ENCODE results near the gene GOLGA6L10. TPM values are rescaled to one million over a fixed set of nuclear protein-coding genes. Genes with fewer than 3 reads are reported as not detected.
"Not testable (repeated sequence)": the region's sequence is repeated elsewhere in the genome, so short reads cannot be mapped to it uniquely, and the experiment has no call there.

GOLGA6L10 gene
- total RNA-seq, 8 experiments from 2014 or later, result 0.41 to 3.0 (median 1.3) TPM; not detected in 1

- WGBS, 10 experiments, result no CpG with 5 or more reads among the region's 10 CpGs
- ATAC-seq (replicated peaks in 6 of 8); H3K4me3 ChIP-seq; H3K4me1 ChIP-seq (replicated peaks in 1 of 2); in situ Hi-C loops (cut with MboI; ENCODE audit: low pct_unique_long_range_greater_than_20kb in 2 of 9, low sequenced_read_pairs in 9 of 9, unreplicated experiment in 9 of 9); H3K27ac ChIP-seq: not testable (repeated sequence)
These were observed 26.8 kb downstream of the GOLGA6L10 start for GRCh38 chr15:82322488-82322887.

DNA sequence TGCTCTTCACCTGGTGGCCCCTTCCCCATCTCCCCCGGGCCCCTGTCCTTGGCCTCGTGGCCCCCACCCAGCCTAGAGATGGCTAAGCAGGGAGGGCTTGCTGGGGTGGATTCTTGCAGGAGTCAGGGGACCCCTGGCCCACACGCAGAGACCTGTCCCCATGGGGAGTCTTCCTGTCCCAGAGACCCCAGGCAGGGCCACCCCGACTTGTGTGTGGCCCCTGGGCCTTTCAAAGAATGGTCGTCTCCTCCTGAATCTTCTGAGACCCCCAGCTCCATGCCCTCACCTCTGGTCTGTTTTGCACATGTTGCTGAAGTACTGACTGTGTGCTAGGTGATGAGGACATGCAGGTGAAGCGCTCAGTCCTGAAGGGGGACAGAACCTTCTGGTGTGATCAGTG lies 28.4 kb downstream of the GOLGA6L10 start:
- H3K4me1 ChIP-seq (replicated peaks in 1 of 2); H3K27ac ChIP-seq; ATAC-seq (replicated peaks in 6 of 8); H3K4me3 ChIP-seq; in situ Hi-C loops (cut with MboI; ENCODE audit: low pct_unique_long_range_greater_than_20kb in 2 of 9, low sequenced_read_pairs in 9 of 9, unreplicated experiment in 9 of 9): not testable (repeated sequence)
- no CpG with 5 or more reads among the region's 6 CpGs for WGBS, 10 experiments

- ATAC-seq (replicated peaks in 6 of 8); H3K4me3 ChIP-seq; H3K27ac ChIP-seq; in situ Hi-C loops (cut with MboI; ENCODE audit: low pct_unique_long_range_greater_than_20kb in 2 of 9, low sequenced_read_pairs in 9 of 9, unreplicated experiment in 9 of 9); H3K4me1 ChIP-seq (replicated peaks in 1 of 2): not testable (repeated sequence)
- no CpG with 5 or more reads among the region's 19 CpGs for WGBS, 10 experiments
These were observed 29.6 kb downstream of the GOLGA6L10 start for GRCh38 chr15:82319522-82320278.

- H3K4me1 ChIP-seq (replicated peaks in 1 of 2); H3K27ac ChIP-seq; in situ Hi-C loops (cut with MboI; ENCODE audit: low pct_unique_long_range_greater_than_20kb in 2 of 9, low sequenced_read_pairs in 9 of 9, unreplicated experiment in 9 of 9); H3K4me3 ChIP-seq; ATAC-seq (replicated peaks in 6 of 8): not testable (repeated sequence)
- WGBS, 10 experiments, result 100% methylated on average over 2 of the region's 8 CpGs; no CpG with 5 or more reads in 9 of the 10 experiments
These were observed 31.0 kb downstream of the GOLGA6L10 start for GRCh38 chr15:82318281-82318680.

- H3K4me1 ChIP-seq (replicated peaks in 1 of 2); H3K4me3 ChIP-seq; ATAC-seq (replicated peaks in 6 of 8); in situ Hi-C loops (cut with MboI; ENCODE audit: low pct_unique_long_range_greater_than_20kb in 2 of 9, low sequenced_read_pairs in 9 of 9, unreplicated experiment in 9 of 9); H3K27ac ChIP-seq: not testable (repeated sequence)
- 84 to 100% (median 92%) methylated on average over 1 to 4 of the region's 7 CpGs; no CpG with 5 or more reads in 6 of the 10 experiments for WGBS, 10 experiments
These were observed 31.8 kb downstream of the GOLGA6L10 start for GRCh38 chr15:82317516-82317915.

DNA sequence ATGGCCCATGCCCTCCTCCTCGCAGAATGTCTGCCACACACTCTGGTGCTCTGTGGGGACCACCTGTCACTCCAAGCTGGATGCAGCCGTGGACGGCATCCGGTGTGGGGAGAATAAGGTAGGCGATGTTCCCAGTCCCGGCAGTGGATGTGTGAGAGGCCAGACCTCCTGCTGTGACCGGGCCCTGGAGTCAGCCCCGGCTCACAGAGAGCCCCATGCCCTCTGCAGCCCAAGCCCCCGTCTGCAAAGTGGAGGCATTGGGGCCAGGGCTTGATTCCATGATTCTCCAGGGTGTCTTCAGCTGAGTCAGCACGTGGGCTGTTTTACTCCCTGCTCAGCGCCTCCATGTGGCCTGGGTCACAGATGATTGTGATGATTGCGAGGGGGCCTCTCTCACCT lies 32.2 kb downstream of the GOLGA6L10 start:
- H3K4me1 ChIP-seq (replicated peaks in 1 of 2), result no peaks in the 10 kb centered on the region
- in situ Hi-C loops (cut with MboI; ENCODE audit: low pct_unique_long_range_greater_than_20kb in 2 of 9, low sequenced_read_pairs in 9 of 9, unreplicated experiment in 9 of 9), result no loop called here
- no peak overlapping the region for H3K4me3 ChIP-seq
- WGBS, 10 experiments, result 60 to 100% (median 80%) methylated on average over 1 of the region's 12 CpGs; no CpG with 5 or more reads in 7 of the 10 experiments
- H3K27ac ChIP-seq, result no peak overlapping the region
- ATAC-seq (replicated peaks in 6 of 8), result no peak

GRCh38 chr15:82316247-82317090 lies 32.8 kb downstream of the GOLGA6L10 start:
- in situ Hi-C loops (cut with MboI; ENCODE audit: low pct_unique_long_range_greater_than_20kb in 2 of 9, low sequenced_read_pairs in 9 of 9, unreplicated experiment in 9 of 9); H3K4me3 ChIP-seq; H3K27ac ChIP-seq; ATAC-seq (replicated peaks in 6 of 8); H3K4me1 ChIP-seq (replicated peaks in 1 of 2): not testable (repeated sequence)
- no CpG with 5 or more reads among the region's 23 CpGs for WGBS, 10 experiments

DNA sequence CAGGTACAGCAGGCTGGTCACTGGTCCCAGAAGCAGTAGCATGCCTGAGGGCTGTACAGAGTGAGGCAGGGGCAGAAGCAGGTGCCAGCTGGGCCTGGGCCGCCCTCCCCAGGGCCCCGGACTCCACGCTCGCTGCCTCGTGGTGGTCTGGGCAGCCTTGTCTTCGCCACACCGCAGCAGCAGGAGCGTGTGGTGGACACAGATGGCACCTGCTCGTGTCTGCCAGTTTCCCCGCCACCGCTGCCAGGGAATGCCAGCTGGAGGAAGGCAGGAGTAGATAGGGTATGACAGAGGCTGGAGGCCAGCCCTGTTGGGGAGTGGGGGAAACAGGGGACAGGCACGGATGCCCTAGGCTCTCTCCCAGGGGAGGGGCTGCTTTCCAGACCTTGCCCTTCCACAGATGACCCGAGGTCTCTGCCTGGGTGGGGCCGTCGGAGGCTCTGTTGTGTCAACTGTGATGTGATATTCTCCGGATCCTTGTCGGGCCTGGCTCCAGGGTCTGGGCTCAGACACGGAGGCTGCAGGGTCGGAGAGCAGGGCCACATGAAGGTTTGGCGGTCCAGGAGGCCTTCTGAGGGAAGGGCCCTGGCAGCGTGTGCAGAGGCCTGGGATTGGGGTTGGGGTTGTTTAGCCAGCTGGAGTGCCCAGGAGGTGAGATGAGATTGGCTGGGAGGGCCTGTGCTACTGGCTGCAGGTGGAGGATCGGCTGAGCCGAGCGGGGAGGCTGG lies 33.6 kb downstream of the GOLGA6L10 start:
- in situ Hi-C loops (cut with MboI; ENCODE audit: low pct_unique_long_range_greater_than_20kb in 2 of 9, low sequenced_read_pairs in 9 of 9, unreplicated experiment in 9 of 9), result no loop called here
- Histone ChIP-seq H3K27ac (no peak overlapping the region), H3K4me1 (replicated peaks in 1 of 2) (no peaks in the 10 kb centered on the region), H3K4me3 (no peak overlapping the region)
- WGBS, 10 experiments, result 20 to 85% (median 83%) methylated on average over 1 to 10 of the region's 24 CpGs; no CpG with 5 or more reads in 6 of the 10 experiments
- ATAC-seq (replicated peaks in 6 of 8), result no peak

- in situ Hi-C loops (cut with MboI; ENCODE audit: low pct_unique_long_range_greater_than_20kb in 2 of 9, low sequenced_read_pairs in 9 of 9, unreplicated experiment in 9 of 9), result no loop called here
- Histone ChIP-seq H3K27ac (no peak overlapping the region), H3K4me3 (no peak overlapping the region), H3K4me1 (replicated peaks in 1 of 2) (no peaks in the 10 kb centered on the region)
- 60 to 82% (median 70%) methylated on average over 1 to 4 of the region's 9 CpGs; no CpG with 5 or more reads in 7 of the 10 experiments for WGBS, 10 experiments
- no peak for ATAC-seq (replicated peaks in 6 of 8)
These were observed 34.3 kb downstream of the GOLGA6L10 start for GRCh38 chr15:82314769-82315518.

DNA sequence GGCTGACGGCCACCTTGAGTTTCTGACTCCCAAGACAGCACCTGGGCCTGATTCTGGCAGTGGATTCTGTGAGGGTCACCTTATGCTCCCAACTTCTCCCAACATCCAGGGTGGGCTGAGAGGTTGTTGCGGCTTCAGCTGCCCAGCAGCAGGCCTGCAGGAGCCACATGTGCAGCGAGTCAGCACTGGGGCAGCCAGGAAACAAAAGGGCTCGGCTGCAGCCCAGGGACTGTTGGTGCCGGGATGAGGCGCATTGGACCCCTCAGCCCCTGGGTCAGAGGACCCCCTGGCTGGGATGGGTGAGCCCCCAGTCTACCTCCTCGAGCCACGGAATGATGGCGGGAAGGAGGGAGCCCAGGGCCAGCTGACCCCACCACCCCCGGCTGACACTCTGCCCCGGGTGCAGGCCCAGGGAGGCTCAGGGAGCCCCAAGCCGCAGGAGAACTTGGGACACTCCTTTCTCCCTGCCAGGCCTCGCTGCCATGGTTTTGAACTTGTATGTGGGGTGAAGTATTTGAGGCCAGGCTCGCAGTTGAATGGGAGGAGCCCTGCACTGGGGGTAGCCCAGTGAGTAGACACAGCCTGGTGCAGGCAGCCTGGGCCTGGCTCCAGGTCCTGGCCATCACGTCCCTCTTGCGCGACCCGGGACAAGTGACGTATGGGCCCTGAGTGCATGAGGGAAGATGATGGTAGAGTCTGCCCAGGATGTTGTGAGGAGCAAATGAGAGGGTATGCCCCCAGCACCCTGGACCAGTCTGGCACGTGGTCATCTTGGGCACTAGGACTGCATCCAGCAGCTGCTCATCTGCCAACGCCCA lies 35.1 kb downstream of the GOLGA6L10 start:
- H3K4me1 ChIP-seq (replicated peaks in 1 of 2); H3K4me3 ChIP-seq; in situ Hi-C loops (cut with MboI; ENCODE audit: low pct_unique_long_range_greater_than_20kb in 2 of 9, low sequenced_read_pairs in 9 of 9, unreplicated experiment in 9 of 9); ATAC-seq (replicated peaks in 6 of 8); H3K27ac ChIP-seq: not testable (repeated sequence)
- 60 to 94% (median 75%) methylated on average over 1 to 5 of the region's 21 CpGs; no CpG with 5 or more reads in 6 of the 10 experiments for WGBS, 10 experiments

GRCh38 chr15:82313446-82313845 lies 35.8 kb downstream of the GOLGA6L10 start:
- in situ Hi-C loops (cut with MboI; ENCODE audit: low pct_unique_long_range_greater_than_20kb in 2 of 9, low sequenced_read_pairs in 9 of 9, unreplicated experiment in 9 of 9), result no loop called here
- 50 to 100% (median 80%) methylated on average over 1 to 2 of the region's 2 CpGs; no CpG with 5 or more reads in 7 of the 10 experiments for WGBS, 10 experiments
- no peak for ATAC-seq (replicated peaks in 6 of 8)
- Histone ChIP-seq H3K4me1 (replicated peaks in 1 of 2) (no peaks in the 10 kb centered on the region), H3K4me3 (no peak overlapping the region), H3K27ac (no peak overlapping the region)

Measured in motor neuron (in vitro differentiated cells).